ENCODE measurements around the gene ATP10A. TPM values are rescaled to one million over a fixed set of nuclear protein-coding genes. Genes with fewer than 3 reads are reported as not detected.

ATP10A gene
- total and polyA plus RNA-seq, 7 donors = 0.08 to 0.60 (median 0.36) TPM

- ATAC-seq = no peak
- Histone ChIP-seq H3K36me3 (ENCODE audit: insufficient read depth in 1 of 2, low read depth in 1 of 2) (no peaks in the 10 kb centered on the region), H3K27ac (no peak overlapping the region), H3K9me3 (no peaks in the 10 kb centered on the region), H3K4me3 (no peak overlapping the region), H3K27me3 (ENCODE audit: insufficient read depth in 3 of 3, low read length in 2 of 3) (no peaks in the 10 kb centered on the region), H3K4me1 (peaks cover 6% of the 10 kb centered on the region)
- WGBS, 3 donors = 71 to 89% (median 78%) methylated on average over 7 of the region's 7 CpGs
- no peak for DNase-seq
- intact Hi-C loops (cut with DNase I) = loop anchor here in 1 of 2 donors (10.0 kb wide), 1 partner anchor 79 kb away; no protein-coding TSS in a partner anchor
- TF ChIP-seq CTCF (IDR thresholded peaks at IDR 0.05) = no peak
These were observed 19.1 kb downstream of the ATP10A start for GRCh38 chr15:25844076-25844475.

- Histone ChIP-seq H3K4me3 (no peak overlapping the region), H3K27me3 (ENCODE audit: insufficient read depth in 3 of 3, low read length in 2 of 3) (no peaks in the 10 kb centered on the region), H3K27ac (no peak overlapping the region), H3K4me1 (peaks cover 10% of the 10 kb centered on the region), H3K9me3 (no peaks in the 10 kb centered on the region), H3K36me3 (ENCODE audit: insufficient read depth in 1 of 2, low read depth in 1 of 2) (no peaks in the 10 kb centered on the region)
- DNase-seq (no peak), ATAC-seq (no peak)
- intact Hi-C loops (cut with DNase I) = loop anchor here (10.0 kb wide), 2 partner anchors 55 to 75 kb away; no protein-coding TSS in a partner anchor
- WGBS, 3 donors = 86 to 93% (median 91%) methylated on average over 10 of the region's 10 CpGs
- TF ChIP-seq CTCF (IDR thresholded peaks at IDR 0.05) = no peak
These were observed 23.4 kb downstream of the ATP10A start for GRCh38 chr15:25839638-25840156.

GRCh38 chr15:25838871-25839195, 24.3 kb downstream of the ATP10A start:
- no peaks in the 10 kb centered on the region for H3K36me3 ChIP-seq (ENCODE audit: insufficient read depth in 1 of 2, low read depth in 1 of 2)
- ATAC-seq = peak in 1 of 4 donors; percentile 36
- 55 to 72% (median 57%) methylated on average over 4 of the region's 4 CpGs for WGBS, 3 donors

GRCh38 chr15:25838191-25838870, 24.8 kb downstream of the ATP10A start:
- TF ChIP-seq CTCF (IDR thresholded peaks at IDR 0.05) = no peak
- H3K36me3 ChIP-seq (ENCODE audit: insufficient read depth in 1 of 2, low read depth in 1 of 2) = no peaks in the 10 kb centered on the region
- intact Hi-C loops (cut with DNase I) = loop anchor here in 1 of 2 donors (10.0 kb wide), 1 partner anchor 56 kb away; no protein-coding TSS in a partner anchor
- no peaks in the 10 kb centered on the region for H3K27me3 ChIP-seq (ENCODE audit: insufficient read depth in 3 of 3, low read length in 2 of 3)
- DNase-seq (no peak), ATAC-seq (no peak)
- H3K4me3 ChIP-seq = no peak overlapping the region
- no peaks in the 10 kb centered on the region for H3K9me3 ChIP-seq
- 62 to 71% (median 67%) methylated on average over 8 of the region's 8 CpGs for WGBS, 3 donors
- peaks cover 10% of the 10 kb centered on the region for H3K4me1 ChIP-seq
- H3K27ac ChIP-seq = no peak overlapping the region

More at GRCh38 chr15:25838871-25839195, 24.3 kb downstream of the ATP10A start:
- Histone ChIP-seq H3K9me3 (no peaks in the 10 kb centered on the region), H3K27me3 (ENCODE audit: insufficient read depth in 3 of 3, low read length in 2 of 3) (no peaks in the 10 kb centered on the region), H3K4me1 (peaks cover 10% of the 10 kb centered on the region), H3K27ac (no peak overlapping the region), H3K4me3 (no peak overlapping the region)
- TF ChIP-seq CTCF (IDR thresholded peaks at IDR 0.05) = no peak
- DNase-seq = no peak
- intact Hi-C loops (cut with DNase I) = loop anchor here in 1 of 2 donors (10.0 kb wide), 1 partner anchor 56 kb away; no protein-coding TSS in a partner anchor
